HG03175 (cell line): ENCODE measurements around the gene N4BP3.
A peak's percentile ranks its signal among the peaks of the same experiment; 100 is the strongest.

ENCODE experiments used
- ATAC-seq: cut with Tn5 transposase; IDR thresholded peaks from one replicate; pipeline ENCODE4 v1.9.1; 2021; ENCODE audit warnings: mild to moderate bottlenecking, moderate library complexity; ENCODE audit not compliant: unreplicated experiment

N4BP3 gene

DNA sequence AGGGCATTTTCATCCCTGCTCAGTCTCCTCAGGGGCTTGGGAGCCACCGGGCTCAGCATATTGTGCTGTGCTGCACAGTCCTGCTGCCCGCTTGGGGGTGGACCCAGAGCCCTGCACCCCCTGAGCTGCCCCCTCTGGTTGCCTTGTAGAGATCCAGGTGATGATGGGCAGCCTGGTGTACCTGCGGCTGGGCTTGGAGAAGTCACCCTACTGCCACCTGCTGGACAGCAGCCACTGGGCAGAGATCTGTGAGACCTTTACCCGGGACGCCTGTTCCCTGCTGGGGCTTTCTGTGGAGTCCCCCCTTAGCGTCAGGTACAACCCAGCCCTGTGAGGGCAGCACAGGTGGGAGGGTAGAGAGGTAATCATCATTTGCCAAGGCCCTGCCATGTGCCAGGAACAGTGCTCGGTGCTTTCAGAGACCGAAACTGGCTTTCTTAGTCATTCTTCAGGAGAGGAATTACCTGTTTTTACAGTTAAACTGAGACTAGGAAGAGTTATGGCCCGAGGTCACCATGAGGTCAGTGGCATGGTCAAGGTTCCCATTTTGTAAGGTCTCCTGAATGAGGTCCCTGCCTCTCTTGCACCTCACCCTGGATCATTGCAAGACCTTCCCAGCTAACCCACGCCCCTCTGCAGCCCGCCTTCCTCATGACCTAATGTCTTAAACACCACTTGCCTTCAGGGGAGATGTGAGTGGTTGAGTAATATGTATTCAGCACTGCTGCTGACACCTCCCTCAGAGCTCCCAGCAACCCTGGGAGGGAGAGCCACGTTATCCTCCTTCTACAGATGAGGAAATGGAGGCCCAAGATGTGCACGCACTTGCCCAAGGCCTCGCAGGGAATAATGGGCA lies 32.9 kb downstream of the N4BP3 start:
- peak; percentile 75 for ATAC-seq

DNA sequence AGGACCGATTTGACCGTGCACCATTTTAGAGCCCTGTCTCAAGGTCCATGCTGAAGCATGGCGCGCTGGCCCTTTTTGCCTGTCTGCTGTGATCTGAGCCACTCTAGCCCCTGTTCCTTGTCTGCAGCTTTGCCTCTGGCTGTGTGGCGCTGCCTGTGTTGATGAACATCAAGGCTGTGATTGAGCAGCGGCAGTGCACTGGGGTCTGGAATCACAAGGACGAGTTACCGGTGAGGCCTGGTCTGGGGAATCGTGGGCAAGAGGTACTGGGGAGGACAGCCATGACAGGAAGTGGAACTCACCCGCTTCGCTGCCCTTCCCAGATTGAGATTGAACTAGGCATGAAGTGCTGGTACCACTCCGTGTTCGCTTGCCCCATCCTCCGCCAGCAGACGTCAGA lies 34.1 kb downstream of the N4BP3 start:
- no peak for ATAC-seq

DNA sequence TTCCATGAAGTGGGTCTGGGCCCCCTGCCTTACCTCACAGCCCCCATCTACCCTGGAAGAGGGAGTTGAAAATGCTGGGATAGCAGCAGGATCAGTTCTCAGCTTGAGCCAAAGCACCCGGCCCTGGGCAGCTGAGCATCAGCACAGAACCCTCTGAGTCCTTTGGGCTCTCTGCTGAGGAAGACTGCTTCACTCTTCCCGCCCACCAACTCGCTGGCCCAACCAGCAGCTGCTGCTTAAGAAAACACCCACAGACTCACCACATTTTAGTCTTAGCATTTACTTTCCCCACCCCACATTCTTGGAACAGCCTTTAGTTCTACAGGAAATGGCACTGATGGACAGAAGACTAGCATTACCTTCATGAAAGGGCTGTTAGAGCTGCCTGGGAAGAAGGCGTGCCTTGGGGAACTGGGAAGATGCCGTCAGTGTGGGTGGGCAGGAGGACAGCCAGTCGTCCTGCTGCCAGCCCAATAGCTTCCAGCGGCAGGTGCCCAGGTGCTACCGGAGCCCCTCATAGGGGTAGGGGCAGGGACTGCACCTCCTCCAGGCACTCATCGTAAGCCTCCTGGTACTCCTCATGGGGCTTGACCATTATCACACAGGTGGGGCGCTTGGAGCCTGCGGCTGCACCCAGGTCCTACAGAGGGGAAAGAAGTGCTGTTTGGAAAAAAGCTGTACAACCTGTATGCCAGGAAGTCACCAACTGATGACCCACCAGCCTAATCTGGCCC lies 36.0 kb downstream of the N4BP3 start:
- ATAC-seq = no peak

DNA sequence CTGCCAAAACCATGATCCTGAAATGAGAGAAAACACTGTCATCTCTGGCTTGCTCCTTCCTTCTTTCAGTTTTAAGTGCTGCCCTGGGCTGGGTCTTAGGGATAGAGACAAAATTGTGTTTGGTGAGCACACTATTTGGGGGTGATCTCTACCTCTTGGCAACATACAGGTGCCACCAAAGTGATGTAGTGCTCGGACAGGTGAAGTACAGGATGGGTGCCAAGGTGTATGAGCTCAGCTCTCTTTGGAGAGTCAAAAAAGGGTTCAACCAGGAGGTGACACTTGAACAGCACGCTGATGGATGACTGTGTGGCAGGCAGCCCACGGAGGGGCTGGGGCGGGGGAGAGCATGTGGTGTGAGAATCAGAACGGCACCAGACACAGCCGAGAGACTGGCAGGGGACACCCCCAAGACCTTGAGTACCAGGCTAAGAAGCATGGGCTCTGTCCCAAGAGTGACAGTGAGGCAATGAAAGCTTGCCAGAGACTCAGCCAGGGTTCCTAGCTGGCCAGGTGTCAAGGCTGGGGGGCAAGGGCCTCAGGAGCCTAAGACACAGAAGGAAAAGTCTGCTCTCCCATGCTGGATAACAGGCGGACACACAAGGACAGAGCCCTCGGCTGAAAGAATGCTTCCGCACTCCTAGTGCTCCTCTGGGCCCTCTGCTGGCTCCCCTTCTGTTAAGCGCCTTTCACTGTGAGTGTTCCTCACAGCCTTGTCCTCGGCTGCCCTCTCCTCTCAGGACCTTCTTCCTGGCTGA lies 37.8 kb downstream of the N4BP3 start:
- no peak for ATAC-seq

DNA sequence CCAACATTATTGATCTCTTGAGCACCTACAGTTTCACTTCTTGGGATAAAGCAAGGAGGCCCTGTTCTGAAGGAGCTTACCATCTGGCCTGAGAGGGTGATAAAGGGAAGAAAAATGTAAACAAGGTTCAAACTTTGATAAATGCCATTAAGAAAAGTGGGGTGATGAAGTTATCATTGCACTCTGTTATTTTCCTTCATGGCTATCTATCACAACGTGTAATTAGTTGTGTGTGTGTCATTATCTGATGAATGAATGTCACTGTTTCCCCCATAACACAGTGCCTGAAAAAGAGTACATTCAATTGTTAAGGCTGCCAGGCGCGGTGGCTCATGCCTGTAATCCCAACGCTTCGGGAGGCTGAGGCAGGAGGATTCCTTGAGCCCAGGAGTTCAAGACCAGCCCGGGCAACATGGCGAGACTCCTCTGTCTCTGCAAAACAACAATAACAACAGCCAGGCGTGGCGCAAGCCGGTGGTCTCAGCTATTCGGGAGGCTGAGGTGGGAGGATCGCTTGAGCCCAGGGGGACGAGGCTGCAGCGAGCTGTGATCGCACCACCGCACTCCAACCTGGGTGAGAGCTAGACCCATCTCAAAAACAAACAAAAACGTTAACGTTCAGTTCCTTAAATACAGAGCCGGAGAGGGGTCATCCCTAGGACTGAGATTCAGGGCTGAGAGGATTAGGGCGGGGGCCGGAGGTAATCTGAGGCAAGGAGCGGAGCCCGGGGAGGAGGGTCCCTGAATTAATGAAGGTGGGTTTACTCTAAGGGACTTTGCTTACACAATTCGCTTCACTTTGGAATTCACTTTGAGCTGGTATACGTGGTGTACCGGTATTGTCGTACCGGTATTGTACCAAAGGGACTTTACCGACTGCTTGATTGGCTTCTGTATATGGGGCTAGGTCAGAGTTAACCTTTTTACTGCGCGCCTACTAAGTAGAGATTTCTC lies 39.4 kb downstream of the N4BP3 start:
- ATAC-seq = no peak

DNA sequence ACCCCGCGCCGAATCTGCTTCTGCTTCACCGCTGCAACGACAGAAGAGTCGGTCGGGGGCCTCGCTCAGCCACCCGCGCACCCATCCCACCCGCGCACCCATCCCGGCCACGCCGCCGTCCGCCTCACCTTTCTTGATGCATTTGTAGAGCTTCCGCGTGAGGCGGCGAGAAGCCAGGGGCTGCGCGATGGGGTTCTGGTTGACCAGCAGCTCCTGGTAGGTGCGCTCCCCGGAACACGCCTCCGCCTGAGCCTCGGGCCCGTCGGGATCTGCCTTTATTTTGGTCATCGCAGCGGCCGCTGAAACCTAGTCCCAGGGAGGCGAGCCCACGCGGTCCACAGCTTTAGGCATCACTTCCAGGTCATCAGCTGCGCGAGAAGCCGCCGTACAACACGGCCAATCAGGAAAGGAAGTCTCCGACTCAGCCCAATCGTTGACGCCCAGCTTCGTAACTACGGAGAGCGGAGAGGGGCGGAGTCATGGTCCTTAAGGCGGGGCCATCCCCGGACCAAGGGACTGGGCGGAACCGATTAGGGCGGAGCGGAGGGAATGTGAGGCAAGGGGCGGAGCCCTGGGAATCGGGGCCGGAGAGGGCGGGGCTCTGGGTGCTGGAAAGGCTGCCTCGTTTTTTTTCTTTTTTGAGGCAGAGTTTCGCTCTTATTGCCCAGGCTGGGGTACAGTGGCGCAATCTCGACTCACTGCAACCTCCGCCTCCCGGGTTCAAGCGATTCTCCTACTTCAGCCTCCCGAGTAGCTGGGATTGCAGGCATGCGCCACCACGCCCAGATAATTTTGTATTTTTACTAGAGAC lies 40.4 kb downstream of the N4BP3 start, which contains the start of gene NHP2:
Gene NHP2 (minus strand): TSS at position 356 of the 811 bp plus-strand sequence. CDS start 68 bp downstream, at position 288.
- ATAC-seq = peak; percentile 99

DNA sequence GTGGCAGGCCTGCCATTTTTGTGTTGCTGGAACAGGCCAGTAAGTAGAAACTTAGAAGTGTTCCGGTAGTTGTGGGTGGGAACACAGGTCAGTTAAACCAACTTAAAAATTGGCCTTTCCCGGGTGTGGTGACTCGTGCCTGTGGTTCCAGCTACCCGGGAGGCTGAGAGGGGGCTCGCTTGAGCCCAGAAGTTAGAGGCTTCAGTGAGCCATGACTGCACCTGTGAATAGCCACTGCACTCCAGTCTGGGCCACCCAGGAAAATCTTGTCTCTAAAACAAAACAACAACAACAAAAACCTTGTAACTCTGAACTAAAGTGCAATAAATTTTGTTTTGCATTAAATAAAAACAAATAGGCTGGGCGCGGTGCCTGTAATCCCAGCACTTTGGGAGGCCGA lies 41.7 kb downstream of the N4BP3 start:
- ATAC-seq = no peak

DNA sequence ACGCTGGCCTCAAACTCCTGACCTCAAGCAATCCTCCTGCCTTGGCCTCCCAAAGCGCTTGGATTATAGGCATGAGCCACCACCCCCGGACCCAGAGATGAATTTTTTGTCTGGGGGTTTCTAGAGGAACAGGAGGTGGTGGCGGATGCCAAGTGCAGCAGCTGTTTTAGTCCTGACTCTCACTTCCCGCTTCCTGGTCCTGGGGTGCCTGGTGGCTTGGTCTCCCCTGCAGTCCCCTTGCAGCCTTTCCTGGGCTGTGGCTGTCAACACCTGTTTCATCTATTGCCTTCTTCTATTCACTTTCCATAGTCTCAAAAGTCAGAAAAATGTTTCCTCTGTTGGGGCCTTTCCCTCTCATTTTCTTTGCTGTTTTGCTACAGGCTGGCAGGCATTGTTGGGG lies 46.8 kb downstream of the N4BP3 start:
- no peak for ATAC-seq

DNA sequence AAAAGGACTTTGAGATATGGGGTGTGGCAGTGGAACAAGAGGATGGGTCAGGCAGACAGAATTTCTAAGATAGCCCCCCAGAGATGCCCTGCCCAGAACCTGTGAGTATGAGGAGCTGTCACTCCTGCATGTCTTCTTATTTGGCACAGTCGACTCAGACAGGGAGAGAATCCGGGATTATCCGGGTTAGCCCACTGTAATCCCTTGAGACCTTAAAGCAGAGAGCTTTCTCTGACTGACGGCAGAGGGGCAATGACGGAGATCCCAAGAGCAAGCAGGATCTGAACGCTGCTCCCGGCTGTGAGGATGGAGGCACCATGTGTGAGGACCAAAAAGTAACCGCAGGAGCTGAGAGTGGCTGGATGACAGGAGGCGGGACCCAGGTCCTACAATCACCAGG lies 49.1 kb downstream of the N4BP3 start:
- ATAC-seq = no peak

DNA sequence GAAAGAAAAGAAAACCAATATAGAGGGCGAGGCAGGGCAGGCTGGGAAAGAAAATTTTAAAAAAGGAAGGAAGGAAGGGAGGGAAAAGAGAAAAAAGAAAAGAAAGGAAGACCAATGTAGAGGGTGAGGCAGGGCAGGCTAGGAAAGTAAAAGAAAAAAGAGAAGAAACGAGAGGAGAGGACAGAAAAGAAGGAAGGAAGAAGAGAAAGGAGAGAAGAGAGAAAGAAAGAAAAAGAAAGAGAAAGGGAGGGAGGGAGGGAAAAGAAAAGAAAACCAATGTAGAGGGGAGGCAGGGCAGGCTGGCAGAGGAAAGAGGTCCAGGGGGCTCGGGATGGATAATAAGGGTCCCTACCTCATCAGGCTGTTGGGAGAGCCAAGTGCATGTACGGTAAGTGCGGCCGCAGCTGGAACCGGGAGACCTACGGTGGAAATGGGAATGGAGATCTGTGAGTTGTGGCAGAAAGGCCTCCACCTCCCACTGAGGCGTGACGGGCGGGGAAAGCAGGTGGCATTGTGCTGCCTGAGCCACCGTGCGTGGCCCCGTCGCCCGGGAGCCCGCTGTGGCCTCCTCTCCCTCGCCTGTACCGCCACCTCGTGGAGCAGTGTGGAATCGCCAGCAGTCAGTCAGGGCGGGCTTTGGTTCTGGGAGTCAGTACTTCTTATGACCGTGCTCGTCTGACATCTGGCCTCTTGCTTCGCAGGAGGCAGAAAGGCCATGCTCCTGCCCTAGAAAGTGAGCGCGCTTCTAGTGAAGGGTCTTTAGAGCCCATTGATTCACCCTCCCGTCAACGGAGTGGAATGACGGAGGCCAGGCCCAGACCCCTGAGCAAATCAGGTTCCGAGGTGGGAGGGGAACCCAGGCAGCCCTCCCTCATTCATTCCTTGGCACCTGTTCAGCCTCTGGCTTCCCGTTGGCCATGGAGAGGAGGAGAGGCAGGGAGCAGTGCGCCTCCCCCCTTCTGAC lies 50.7 kb downstream of the N4BP3 start:
- peak; percentile 97 for ATAC-seq

DNA sequence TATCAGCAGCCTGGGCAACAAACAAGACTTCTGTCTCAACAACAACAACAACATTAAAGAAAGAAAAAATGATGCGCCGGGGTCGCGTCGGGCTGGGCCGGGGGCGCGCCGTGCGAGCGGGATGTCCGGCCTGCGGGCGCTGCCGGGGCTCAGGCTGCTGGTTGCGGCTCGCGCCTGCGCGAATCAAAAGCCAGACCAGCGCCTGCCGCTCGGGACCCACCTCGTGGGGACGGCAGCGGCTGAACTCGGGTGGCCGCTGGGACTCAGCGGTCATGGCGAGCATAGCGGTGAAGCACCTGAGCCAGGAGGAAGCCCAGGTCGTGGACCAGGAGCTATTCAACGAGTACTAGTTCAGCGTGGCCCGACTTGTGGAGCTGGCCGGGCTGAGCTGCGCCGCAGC lies 52.2 kb downstream of the N4BP3 start:
- no peak for ATAC-seq

DNA sequence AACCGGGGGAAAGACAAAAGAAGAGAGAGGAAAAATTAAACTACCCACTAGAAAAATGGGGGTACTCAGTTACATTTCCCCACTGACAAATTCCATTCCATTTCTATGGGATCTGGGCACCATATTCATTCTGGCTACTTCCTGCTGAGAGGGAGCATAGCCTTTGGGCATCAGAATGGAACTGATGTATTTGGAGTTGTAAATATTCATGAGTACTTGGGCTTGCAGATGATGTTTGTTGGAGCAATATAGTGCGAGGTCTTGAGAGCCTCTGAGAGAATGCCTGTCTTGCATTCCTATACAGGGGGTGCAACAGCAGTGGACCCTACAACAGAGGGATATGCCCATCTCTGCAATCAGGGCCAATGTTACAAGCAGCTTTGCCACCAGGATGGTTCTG lies 57.1 kb downstream of the N4BP3 start:
- ATAC-seq = no peak

DNA sequence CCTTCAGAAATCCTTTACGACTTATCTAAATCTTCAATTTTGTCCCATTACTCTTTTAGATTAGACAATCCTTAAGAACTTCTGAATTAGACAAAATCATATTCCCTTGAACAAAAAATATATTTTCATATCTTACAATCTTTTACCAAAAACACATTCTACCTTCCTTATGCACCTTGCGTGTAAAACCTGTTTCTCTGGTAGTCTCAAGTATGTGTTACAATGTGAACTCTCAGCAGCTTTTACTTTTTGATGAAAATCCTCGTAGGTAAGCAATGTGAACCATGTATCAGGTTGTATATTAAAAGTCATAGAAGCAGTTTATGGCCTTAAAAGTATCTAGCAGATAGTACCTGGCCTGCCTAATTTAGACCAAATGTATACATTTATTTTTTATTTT lies 61.1 kb downstream of the N4BP3 start:
- ATAC-seq = no peak
